Kidney capillary endothelial cell (primary cell): ENCODE data around the gene CLEC10A.
"Not testable (repeated sequence)": the region's sequence is repeated elsewhere in the genome, so short reads cannot be mapped to it uniquely, and the experiment has no call there.

Experiments used
- DNase-seq: peaks from one replicate; pipeline ENCODE4 v3.0.0-alpha.2; 2018; ENCODE audit warnings: low spot score

CLEC10A gene

GRCh38 chr17:7108560-7108925 lies 28.5 kb upstream of the CLEC10A start:
- no peak for DNase-seq

- no peak for DNase-seq
Measured at GRCh38 chr17:7107795-7108559, 27.9 kb upstream of the CLEC10A start.

GRCh38 chr17:7107012-7107754 lies 27.1 kb upstream of the CLEC10A start:
- DNase-seq: no peak

- DNase-seq: no peak
Measured at GRCh38 chr17:7102421-7102820, 22.4 kb upstream of the CLEC10A start.

- no peak for DNase-seq
Measured at GRCh38 chr17:7101531-7101930, 21.5 kb upstream of the CLEC10A start.

GRCh38 chr17:7100641-7101379 lies 20.8 kb upstream of the CLEC10A start:
- DNase-seq: not testable (repeated sequence)

- DNase-seq: no peak
Measured at GRCh38 chr17:7098802-7099459, 18.9 kb upstream of the CLEC10A start.

GRCh38 chr17:7097940-7098339 lies 17.9 kb upstream of the CLEC10A start:
- DNase-seq: no peak

- no peak for DNase-seq
Measured at GRCh38 chr17:7095625-7096024, 15.6 kb upstream of the CLEC10A start.

GRCh38 chr17:7094652-7095019 lies 14.6 kb upstream of the CLEC10A start:
- DNase-seq: no peak

GRCh38 chr17:7091311-7092005 lies 11.4 kb upstream of the CLEC10A start:
- not testable (repeated sequence) for DNase-seq

GRCh38 chr17:7089570-7089969 lies 9.5 kb upstream of the CLEC10A start:
- not testable (repeated sequence) for DNase-seq

GRCh38 chr17:7088442-7088841 lies 8.4 kb upstream of the CLEC10A start:
- DNase-seq: not testable (repeated sequence)

GRCh38 chr17:7084088-7084487 lies 4.0 kb upstream of the CLEC10A start:
- no peak for DNase-seq

GRCh38 chr17:7083592-7083991 lies 3.5 kb upstream of the CLEC10A start:
- no peak for DNase-seq

- no peak for DNase-seq
Measured at GRCh38 chr17:7081341-7082062, 1.5 kb upstream of the CLEC10A start.

- no peak for DNase-seq
Measured at GRCh38 chr17:7080456-7081041, 498 bp upstream of the CLEC10A start.

GRCh38 chr17:7078711-7079110 lies 1.3 kb downstream of the CLEC10A start:
- no peak for DNase-seq

GRCh38 chr17:7077911-7078546 lies 2.0 kb downstream of the CLEC10A start:
- no peak for DNase-seq

GRCh38 chr17:7074931-7075330 lies 5.1 kb downstream of the CLEC10A start:
- DNase-seq: no peak
